ENCODE data around the gene IRF4.

DNA sequence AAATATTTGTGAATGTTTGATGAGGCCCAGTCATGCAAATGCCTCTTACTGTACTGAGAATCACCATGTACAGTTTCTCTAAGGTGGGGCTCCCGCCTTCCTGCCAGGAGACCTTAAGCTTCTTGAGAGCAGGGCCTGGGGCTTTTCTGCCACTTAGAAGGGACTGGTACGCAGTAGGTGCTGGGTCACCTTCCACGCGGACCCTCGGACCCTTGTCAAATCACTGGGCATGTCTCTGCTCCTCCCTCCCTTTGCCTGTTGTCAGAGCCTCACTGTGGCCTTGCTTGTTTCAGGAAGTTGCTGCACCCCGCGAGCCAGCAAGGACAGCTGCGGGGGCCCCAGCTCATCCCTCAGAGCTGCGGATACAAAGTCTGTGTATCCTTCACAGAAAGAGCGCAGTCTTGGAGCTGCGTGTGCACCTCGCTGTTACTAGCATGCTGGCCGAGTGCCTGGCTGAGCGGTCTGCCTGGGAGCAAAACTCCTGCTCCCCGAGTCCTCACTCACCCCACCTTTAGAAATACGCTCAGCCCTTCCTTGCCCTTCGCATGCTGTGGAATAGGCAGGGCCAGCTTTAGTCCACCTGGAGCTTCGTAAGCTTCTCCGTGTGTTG lies 30.7 kb upstream of the IRF4 start:
- TF ChIP-seq GLI4 (tag by site-specific recombination; IDR thresholded peaks at IDR 0.05): no peak
- no peak for TF ChIP-seq ZNF561 (tag by site-specific recombination; IDR thresholded peaks at IDR 0.05; ENCODE audit: borderline replicate concordance)
- TF ChIP-seq, protein P1, sequence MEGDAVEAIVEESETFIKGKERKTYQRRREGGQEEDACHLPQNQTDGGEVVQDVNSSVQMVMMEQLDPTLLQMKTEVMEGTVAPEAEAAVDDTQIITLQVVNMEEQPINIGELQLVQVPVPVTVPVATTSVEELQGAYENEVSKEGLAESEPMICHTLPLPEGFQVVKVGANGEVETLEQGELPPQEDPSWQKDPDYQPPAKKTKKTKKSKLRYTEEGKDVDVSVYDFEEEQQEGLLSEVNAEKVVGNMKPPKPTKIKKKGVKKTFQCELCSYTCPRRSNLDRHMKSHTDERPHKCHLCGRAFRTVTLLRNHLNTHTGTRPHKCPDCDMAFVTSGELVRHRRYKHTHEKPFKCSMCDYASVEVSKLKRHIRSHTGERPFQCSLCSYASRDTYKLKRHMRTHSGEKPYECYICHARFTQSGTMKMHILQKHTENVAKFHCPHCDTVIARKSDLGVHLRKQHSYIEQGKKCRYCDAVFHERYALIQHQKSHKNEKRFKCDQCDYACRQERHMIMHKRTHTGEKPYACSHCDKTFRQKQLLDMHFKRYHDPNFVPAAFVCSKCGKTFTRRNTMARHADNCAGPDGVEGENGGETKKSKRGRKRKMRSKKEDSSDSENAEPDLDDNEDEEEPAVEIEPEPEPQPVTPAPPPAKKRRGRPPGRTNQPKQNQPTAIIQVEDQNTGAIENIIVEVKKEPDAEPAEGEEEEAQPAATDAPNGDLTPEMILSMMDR (tag by site-specific recombination; IDR thresholded peaks at IDR 0.05): no peak
- TF ChIP-seq ZNF843 (tag by site-specific recombination; IDR thresholded peaks at IDR 0.05): no peak
- TF ChIP-seq ZNF24 (tag by site-specific recombination; IDR thresholded peaks at IDR 0.05): no peak
- no peak for TF ChIP-seq TCF7L2 (IDR thresholded peaks at IDR 0.05; ENCODE audit: borderline replicate concordance, low read depth, low read length)
- no peak for TF ChIP-seq YY1 (tag by site-specific recombination; IDR thresholded peaks at IDR 0.05)
